ENCODE data around the gene DLGAP1.

Gene DLGAP1

DNA sequence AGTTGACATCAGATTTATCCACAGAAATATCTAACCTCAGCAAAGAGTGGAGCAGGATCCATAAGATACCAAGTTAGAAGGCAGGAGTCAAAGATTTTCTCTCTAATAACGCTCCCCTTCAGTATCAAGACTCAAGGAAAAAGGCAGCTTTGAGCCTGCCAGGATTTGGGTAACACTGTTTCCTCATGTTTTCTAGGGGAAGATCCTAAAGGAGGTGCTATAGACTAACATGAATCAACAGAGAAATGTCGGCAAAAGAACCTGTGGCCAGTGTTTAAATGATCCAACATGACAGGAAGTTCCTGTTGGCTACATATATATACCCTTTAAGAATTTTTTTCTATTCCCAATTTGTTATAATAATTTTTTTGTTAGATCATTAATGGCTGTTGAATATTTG, 602.8 kb downstream of the DLGAP1 start:
- DNase-seq = no peak

DNA sequence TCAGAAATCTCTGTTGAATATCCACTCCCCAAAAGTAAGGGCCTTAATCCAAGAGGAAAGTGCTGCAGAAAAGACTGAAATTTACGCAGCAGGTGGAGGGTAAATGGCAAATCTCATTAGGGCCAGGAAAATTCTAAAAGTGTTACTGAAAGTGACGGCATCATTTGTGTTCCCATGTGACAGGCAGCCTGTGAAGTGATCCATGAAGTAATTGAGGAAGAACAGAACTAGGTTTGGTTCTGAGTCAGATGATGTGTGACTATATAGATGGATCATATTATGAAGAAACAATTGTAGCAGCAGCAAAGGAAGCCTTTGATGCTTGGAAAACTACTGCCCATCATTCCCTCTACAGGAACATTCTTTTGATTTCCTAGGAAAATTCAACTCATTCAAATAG, 603.9 kb downstream of the DLGAP1 start:
- no peak for DNase-seq

DNA sequence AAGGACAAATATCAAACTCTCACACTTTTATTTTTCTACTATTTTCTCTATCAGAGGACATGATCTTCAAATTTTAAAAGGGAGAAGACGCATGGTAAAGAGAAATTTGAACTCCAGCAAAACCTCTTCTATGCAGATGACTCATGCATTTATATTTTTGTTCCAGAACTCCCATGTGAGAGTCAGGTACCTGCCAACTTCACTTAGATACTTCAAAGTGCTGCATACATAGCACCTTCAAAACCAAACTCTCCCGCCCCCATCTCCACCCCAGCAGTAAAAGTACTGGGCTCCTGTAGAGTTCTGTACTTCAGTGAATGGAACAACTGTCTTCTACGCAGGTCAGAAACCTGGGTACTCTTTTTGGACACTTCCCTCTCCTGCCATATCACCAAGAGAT, 606.8 kb downstream of the DLGAP1 start:
- no peak for DNase-seq

DNA sequence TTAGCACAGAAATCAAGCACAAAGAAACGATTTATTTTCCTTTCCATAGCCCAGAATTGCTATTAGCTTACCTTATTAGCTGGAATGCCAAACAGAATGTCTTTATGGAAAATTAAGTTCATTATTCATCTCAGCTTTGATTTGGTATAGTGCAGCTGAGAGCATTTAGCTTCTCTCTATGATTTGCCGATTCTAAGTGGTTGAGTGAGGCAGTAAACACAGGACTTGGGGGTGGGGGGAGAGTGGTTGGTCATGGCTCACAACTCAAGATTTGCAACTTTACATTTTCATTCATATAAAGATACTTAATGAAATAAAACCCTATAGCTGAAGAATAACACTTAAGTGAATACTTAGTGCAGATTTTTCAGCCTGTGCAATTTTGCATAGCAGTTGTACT, 609.9 kb downstream of the DLGAP1 start:
- DNase-seq = no peak

DNA sequence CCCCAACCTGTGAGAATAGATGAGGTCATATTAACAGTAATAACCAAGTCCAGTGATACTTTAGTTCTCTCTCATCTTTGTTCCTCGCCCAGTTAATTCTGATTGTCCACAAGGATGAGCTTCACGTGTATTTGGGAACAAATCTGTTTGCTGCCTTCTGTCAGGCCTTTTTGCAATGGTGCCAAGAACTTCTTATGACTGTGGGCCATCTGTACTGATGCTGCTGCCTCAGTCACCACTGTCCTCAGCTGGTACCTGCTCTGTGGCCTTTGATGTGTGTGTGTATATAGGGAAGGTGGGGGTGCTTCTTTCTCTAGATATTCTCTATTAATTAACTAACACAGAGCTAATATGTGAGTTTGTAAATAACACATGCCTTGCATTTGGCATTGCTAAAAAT, 612.3 kb downstream of the DLGAP1 start:
- no peak for DNase-seq

DNA sequence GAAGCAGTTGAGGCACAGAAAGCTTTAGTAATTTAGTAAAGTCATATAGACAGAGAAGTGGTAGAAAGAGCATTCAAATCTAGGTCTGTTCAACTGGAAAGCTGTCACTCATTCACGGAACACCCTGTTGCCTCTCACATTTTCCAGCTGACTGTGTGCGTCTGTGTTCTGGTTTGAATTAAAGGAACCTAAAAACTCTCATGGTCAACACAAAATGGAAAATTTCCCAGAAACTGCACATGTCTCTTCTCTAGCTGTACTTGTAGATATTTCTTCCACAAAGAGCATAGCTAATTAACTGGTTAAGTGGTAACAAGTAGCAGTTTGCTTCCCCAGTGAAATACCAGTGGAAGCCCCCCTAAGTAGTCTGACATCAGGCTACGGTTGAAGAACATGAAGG, 614.3 kb downstream of the DLGAP1 start:
- no peak for DNase-seq

DNA sequence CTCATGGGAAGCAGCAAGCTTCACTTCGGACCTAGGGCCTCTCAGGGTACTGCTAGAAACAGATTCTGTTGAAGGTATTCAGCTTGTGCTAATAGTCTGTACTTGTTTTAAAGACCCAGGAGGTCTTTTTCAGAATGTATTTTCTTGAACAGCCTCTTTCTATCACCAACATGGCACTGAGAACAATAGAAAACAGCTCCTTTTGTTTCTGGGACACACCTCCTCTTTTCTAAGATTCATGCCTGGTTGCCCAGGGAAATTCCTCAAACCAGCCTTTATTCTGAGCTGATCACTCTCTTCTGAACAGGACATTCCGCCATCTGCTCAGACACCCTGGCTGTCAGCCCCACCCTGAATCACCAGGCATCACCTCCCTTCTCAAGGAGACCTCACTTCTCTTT, 615.5 kb downstream of the DLGAP1 start:
- DNase-seq = no peak

DNA sequence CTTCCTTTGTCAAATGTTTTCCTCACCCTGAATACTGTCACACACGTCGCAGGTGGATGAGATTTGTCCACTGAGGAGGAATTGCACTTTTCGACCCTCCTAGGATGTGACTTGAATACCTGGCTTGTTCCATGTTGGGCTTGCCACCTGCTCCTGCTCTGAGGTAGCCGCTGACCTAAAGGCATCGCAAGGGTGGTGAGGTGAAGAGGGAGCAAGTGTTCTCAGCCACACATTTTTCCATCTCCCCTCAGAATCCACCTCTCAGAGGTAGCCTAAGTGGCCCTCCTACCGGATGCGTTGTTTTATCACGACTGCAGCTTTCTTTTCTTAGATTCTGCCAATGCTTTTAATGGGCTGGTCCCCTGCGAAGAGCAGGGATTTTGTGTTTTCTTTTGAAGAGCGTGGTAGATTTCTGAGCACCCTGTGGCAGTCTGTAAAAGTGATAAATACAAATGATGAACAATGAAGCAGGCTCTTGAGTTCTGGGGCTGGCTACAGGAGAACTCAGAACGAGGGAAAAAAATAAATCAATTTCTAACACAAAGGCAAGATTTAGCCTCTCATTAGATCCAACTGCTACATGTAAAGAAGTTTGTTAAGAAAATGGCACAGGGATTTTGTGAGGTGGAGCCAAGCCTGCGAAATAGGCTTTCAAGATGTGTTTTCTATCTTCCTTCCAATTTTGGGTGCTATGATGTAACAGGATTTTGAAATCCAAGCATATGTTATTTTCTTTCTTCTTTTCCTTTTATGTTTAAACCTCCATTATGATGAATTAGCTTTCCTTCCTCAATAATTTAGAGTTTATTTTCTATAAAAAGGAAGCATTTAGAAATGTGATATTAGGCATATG, 618.4 kb downstream of the DLGAP1 start:
- DNase-seq = no peak

DNA sequence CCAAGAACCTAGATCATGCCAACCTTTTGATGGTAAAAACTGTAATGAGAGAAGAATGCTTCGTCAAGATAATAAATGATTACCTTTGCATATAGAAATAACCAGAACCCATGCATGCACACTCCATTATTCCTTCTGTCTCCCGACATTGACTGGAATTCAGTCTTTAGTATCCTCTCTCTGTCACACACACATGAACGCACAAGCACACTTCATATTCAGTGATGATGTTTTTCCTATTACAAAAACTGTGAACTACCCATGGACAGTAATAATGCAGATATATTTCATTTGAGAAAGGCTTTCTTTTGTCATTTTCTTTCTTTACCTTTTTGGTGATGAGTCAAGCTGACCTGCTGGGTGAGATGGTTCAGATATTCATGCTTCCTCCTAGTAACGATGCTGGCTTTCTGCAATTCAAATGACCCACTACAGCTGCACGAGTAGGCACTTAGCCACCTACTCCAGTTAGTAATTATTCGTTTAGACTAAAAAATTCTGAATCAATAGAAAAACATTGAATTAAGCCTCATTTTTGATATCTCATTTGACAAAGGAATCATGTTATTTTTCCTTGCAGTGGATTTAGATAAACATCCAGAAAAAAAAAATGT, 623.0 kb downstream of the DLGAP1 start:
- DNase-seq = no peak

DNA sequence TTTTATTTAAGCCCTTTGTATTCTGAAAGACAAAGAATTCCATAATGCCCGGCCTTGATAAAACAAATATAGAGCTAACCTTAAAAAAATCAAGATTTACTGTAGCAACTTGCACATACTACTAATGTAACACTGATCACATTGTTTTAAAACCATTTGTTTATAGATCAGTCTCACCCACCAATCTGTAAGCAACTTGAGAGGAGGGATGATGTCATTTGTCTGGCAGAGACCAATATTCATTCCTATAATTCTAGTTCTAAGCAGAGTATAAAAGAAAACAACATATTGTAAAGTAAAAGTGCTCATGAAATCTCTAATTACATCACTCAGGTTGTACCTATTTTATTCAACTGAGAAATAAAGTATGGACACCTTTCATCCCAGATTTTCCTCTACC, 624.5 kb downstream of the DLGAP1 start:
- DNase-seq = no peak

DNA sequence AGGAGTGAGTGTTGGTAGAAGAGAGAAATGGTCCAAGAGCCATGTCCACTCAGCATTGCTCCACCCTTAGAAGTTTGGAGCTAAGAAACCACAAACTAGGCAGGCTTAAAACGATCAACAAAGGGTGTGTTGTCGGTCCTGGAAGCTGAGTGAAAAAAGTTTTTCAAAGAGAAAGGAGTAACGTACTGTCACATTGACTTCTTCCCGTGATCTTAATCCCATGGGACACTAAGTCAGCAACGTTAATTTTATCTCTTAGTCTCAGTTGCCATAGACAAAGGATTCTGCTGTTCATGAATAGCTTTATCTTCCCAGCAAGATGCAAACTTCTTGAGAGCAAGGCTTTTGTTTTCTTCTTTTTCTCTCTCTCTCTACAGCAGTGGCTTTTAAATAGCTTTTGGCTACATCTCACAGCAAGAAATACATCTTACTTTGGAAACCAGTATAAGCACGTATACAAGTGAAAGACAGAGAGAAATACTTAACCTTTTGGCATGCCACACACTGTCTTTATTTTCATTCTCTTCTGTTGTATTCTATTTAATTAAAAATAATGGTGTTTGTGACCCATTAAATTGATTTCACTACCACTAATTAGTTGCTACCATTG, 627.8 kb downstream of the DLGAP1 start:
- no peak for DNase-seq

DNA sequence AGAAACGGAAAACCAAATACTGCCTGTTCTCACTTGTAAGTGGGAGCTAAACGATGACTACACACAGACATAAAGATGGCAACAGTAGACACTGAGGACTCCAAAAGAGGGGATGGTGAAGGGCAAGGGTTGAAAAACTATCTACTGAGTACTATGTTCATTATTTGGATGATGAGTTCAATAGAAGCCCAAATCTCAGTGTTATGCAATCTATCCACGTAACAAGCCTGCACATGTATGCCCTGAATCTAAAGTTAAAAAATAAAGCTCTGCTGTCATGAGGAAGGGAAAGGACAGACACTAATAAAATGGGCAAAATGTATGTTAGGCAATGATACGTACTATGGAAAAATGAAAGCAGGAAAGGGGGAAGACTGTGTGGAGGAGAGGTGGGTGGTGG, 629.1 kb downstream of the DLGAP1 start:
- no peak for DNase-seq

DNA sequence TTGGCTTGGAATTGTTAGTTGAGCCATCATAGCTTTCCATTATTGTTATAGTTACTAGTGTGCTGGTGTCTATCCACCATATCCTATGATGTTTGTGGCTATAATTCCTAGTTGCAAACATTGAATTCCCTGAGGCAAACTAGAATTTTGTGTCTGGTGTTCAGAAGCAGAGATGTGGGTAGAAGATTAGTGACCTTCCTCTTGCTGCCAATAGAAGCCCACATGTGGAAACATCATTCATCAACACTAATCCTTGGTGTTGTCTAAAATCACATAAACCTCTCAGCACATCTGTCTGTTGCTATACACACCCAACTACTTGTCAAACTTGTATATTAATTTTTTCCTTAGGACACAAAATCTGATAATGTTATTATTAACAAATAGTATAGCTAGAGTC, 631.0 kb downstream of the DLGAP1 start:
- no peak for DNase-seq

DNA sequence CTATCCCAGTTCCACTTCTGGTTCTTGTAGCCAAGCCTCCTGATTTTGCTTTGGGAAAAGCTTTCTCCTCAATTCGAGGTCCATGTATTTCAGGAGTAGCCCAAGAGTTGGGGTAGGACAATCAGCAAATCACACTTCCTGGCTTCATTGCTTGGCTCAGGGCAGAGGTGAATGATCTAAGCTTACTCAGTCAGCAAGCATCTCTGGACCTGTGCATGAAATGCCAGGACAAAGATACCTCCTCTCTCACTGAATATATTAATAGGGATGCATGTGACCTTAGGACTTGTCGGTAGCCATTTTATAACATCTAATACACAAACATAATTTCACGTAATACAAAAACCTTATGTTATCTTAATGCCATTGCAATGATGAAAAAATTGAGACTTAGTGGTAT, 632.0 kb downstream of the DLGAP1 start:
- no peak for DNase-seq

DNA sequence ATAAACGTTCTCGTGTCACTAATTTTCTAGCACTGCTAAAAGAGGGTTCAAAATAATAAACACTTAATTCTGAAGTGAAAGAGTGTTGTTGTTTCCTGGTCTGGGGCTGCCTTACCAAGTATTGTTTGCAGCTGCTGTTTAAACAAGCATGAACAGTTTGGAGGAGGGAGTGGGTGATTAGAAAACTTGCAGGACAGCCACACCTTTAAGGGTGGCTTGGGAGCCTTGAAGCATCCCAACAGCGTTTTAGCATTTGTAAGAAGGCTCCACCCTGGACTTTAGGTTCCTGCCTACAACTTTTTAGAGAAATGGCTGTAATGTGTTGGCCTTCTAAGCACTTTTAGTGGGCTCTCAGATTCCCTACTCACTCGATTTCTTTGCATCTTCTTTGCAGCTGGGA, 633.6 kb downstream of the DLGAP1 start:
- no peak for DNase-seq

DNA sequence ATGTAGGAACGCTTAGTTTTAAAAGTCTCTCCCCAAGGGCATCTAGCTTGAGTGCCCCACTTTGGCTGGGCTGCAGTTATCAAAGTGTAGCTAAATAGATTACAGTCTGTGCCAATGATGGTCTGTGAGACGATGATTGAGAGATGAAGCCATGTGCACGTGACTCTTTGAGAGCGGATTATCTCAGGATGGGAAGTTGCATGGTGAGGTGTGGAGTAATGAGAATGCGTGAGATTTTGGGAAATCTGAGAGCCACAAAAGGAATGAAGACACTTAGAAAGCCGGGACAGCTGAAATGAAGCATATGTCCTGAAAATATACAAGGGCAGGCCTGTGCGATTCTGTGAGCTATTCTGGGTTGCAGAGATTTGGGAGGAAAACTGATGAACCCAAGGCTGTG, 635.1 kb downstream of the DLGAP1 start:
- no peak for DNase-seq

DNA sequence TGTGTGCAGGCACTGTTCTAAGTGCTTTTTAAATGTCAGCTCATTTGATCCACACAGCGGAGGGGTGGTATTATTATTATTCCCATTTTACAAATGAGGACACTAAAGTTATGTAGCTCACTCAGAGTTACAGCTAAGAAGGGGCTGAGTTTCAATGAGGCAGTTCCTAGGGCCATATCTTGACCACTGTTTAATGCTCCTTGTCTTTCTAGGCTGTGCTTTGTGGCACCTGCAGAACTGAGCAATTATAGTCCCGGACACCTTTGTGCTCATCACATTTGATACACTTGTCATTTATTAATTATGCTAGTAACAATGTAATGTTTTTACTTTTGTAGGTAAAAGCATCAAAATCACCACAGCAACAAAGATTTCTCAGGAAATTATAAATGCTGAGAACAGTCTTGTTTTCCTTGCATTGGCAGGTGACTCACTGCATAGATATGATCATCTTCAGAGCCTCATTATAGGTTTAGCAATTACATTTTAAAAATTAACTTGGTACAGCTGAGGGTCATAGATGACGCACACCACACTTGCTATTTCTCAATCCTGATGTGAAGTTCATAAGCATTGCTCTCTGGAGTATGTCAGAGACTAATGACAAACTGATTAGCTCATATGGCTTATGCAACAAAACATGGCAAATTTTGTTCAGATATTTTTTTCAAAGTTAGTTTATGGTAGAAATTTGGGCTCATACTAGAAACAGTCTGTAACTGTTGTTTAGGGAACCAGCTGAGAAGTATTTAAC, 638.3 kb downstream of the DLGAP1 start:
- no peak for DNase-seq

DNA sequence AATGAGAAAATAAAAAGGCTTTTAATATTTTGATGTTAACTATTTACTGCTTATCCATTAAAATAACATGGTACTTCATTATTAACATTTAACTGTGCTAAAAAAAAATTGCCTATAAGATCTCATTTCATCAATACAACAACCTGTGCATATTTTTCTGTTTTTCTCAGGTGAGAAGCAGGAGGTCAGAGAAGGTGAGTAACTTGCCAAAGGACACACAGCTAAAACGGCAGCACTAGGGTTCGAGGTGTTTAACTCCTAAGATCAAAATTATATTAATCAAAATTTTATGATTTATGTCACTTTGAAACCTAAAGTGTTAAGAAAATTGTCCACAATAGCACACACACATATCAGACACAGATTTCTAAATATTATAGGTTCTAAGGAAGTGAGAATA, 639.1 kb downstream of the DLGAP1 start:
- DNase-seq = no peak

DNA sequence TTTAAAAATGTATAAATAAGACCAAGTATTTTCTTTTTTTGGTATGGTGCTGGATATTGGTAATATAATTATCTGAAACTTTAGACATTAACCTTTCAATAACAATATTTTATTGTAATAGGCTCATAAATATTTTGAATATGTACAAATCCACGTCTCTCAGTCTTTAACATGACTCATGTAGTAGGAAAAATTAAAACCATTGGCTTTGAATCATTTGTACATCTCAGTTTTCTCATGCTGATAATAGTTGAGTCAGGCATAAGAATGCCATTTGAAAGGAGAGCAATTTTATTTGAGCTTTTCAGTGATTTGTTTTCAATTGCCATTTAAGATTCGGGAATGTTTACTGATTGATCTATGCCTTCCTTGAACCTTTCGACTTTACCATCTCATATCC, 640.3 kb downstream of the DLGAP1 start:
- DNase-seq = no peak

DNA sequence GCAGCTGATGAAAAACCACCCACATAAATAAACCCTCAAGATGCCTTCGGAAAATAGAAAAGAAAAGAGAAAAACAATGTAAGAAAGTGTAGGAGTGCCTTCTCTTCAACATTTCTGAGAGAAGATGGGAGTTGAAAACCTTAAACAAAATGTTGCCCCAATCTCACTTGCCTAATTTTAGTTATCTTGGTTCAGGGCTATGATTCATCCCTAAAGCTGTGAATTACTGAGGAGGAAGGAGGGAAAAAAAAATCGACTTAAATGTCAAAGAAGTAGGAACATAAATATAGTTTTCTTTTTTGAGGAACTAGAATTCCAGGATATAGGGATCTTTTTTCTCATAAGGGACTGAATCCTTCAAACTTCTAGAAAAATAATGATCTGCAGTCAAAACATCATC, 644.8 kb downstream of the DLGAP1 start:
- no peak for DNase-seq

DNA sequence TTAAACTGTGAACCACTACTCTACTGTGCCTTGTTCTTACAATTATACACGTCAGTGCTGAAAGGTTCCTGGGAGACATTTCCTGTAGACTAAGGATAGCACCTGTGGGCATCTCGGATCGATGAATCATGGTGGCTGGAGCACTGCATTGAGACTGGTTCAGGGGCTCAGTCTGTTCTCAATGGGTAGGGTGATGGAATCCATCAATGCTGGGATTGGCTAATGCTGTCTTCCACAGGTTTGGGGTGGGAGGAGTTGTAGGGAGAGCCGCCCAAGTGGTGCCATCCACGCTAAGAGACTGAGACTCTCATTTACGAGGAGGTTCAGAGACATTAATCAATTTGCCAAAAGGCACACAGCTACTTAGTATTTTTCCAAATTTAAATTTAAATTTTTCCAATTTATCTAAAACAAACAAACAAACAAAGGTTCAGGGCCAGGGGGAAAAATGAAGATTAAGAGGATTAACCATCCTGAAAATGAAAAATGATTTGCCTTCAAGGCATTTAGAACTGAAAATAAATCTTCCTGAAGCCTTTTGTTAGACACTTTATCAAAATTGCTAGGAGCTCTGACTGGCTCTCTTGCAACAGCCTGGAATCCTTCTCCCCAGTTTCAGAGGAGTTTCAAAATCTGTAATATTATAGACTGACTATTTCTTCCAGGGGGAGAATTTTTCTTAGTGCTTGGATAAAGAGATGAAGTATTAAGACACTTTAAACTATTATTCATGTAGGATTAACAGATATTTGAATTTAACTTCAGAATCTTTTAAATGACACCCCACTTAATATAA, 645.9 kb downstream of the DLGAP1 start:
- no peak for DNase-seq

DNA sequence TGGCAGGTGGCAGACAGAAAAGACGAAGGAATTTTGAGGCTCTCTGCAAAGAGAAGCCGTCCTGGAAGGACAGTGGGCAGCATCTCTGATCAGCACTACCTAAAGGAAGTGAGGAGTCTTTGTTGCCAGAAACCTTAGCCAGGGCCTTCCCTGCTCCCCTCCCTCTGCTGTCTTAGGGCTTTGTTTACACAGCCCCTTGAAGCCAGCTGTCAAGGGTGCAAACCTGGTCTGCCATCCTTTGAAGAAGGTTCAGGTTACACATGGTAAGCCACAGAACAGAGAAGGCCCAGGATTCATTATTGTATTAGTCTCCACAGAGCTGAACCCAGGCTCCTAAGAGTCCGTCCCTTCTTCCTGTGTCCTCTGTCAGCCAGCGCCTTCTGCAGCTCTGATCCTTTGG, 648.5 kb downstream of the DLGAP1 start:
- DNase-seq = no peak

DNA sequence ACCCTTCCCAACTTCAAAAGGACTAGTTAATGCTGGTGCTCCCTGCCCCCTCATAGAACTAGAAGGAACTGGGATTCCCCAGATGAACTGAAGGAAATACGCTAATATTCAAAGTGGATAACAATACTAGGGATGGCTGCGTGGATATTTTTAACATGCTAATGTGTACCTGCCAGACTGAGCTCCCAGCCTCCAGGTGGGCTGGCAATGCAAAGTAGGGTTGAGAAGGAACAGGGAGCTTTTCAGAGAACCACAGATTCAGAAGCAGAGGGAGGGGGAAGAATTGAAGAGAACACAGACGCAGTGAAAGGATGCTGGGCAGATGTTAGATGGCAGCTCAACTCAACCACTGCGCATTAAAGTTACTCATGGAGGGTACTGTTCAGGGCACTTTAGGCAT, 650.8 kb downstream of the DLGAP1 start:
- DNase-seq = no peak

Data from T-helper 9 cell (primary cell).